HG02840 (cell line): ENCODE results near the gene CRABP1.
A peak's percentile ranks its signal among the peaks of the same experiment; 100 is the strongest.

Source experiments
- ATAC-seq: cut with Tn5 transposase; IDR thresholded peaks from one replicate; pipeline ENCODE4 v1.9.1; 2021; ENCODE audit warnings: mild to moderate bottlenecking, moderate library complexity, moderate number of reproducible peaks; ENCODE audit not compliant: unreplicated experiment, low FRiP score

CRABP1 gene

GRCh38 chr15:78340231-78341056, at the start of gene CRABP1:
Gene CRABP1, plus strand, starts transcription at chr15:78340353. Its CDS starts 76 bp downstream, at chr15:78340429.
- no peak for ATAC-seq

GRCh38 chr15:78291052-78291451, 49.1 kb upstream of the CRABP1 start:
- ATAC-seq = no peak

DNA sequence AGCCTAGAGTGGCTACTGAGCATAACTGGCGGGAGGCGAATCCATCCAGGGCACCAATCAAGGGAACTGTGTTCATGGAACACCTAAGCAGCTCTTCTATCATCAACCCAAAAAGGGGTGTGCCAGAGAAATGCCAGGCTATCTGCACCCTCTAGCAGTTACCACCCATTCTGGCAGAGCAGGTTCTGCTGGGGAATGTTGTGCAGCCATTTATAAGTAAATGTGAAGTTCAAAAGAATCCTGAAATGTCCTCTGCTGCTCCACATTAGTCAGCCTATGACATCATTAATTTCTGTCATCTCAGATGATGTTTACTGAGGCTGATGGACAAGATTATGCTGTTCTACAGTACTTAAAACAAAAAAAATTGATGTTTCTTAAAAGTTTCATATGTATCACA, 48.5 kb upstream of the CRABP1 start:
- ATAC-seq = no peak

DNA sequence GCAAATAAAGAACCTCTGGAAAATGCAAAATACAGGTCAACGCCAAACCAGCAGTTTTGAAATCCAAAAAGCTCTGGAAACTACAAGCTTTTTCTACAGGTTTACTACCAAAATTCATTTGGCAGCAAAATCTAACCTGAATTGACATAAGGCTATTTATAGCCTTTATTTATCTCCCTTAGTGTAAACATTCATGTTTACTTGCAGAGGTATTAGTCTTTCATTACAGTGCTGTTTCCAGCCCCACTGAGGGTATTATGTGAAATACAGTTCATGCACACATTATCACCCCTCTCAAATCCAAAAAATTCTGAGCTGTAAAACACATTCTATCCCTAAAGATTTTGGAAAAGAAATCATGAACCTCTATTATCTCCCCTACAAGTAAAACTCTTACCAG, 47.9 kb upstream of the CRABP1 start:
- ATAC-seq = no peak

DNA sequence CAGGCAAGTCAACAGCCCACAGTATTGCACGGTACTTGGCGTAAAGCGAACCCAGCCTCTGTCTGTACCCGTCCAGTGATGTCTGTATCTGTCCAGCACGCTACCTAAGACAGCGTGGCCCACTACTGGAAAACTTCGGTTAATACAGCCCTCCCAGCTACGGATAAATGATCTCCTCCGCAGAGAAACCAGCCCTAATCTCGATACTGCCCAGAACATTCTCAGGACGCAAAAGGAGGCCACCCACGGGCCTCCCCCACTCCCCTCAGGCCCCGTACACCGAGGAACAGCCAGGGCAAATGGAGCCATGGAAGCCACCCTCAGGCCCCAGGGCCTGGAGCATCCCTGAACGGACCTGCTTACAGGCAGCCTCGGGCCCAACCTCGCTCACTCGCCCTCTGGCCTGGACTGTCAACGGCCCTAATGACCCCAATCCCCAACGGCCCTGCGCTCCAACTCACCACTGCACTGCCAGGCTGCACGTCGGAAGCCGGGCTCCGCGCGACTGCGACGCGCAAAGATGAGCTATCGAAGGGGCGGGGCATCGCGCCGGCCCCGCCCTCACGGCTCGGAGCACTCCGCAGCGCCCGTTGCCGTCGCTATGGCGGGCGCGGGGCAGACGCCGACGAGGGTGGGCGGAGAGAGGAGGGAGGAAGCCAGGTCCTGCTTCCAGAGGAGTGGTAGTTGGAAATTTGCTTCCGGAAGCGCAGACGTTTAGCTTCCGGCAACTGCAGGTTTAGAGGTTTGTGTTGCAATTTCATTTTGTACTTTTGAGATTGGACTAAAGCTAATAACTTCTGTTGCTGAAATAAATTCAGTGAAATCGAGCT, 40.8 kb upstream of the CRABP1 start, which contains the start of gene SKIC8:
SKIC8 (minus strand) TSS at position 509 of the 830 bp plus-strand sequence. CDS start 3,923 bp downstream, outside the sequence.
- peak; percentile 74 for ATAC-seq

DNA sequence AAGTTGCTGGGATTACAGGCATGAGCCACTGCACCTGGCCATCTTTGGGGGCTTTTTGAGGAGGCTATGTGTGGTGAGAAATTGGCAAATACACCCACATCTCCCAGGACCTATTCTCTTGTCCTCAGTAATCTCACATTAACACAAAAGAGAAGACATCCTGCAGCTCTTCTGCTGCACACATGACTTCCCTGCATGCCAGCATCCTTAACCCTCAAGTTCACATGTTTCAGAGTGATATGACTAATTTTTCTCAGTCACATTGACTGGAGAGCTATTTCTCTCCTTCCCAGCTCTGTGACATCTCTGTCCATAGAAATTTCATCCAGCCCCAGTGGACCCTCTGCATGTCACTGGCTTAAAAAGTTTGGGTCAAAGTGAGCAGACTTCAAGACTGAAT, 38.8 kb upstream of the CRABP1 start:
- no peak for ATAC-seq

- ATAC-seq = no peak
These were observed 38.3 kb upstream of the CRABP1 start for GRCh38 chr15:78301828-78302227.

- no peak for ATAC-seq
These were observed 37.4 kb upstream of the CRABP1 start for GRCh38 chr15:78302579-78303312.

- ATAC-seq = no peak
These were observed 35.7 kb upstream of the CRABP1 start for GRCh38 chr15:78304216-78305066.

- no peak for ATAC-seq
These were observed 33.9 kb upstream of the CRABP1 start for GRCh38 chr15:78306176-78306774.

GRCh38 chr15:78307976-78308375, 32.2 kb upstream of the CRABP1 start:
- ATAC-seq = no peak

- ATAC-seq = no peak
These were observed 31.6 kb upstream of the CRABP1 start for GRCh38 chr15:78308422-78309032.

GRCh38 chr15:78311292-78311691, 28.9 kb upstream of the CRABP1 start:
- ATAC-seq = no peak

- ATAC-seq = no peak
These were observed 27.6 kb upstream of the CRABP1 start for GRCh38 chr15:78312536-78312935.

GRCh38 chr15:78312957-78313356, 27.2 kb upstream of the CRABP1 start:
- no peak for ATAC-seq

DNA sequence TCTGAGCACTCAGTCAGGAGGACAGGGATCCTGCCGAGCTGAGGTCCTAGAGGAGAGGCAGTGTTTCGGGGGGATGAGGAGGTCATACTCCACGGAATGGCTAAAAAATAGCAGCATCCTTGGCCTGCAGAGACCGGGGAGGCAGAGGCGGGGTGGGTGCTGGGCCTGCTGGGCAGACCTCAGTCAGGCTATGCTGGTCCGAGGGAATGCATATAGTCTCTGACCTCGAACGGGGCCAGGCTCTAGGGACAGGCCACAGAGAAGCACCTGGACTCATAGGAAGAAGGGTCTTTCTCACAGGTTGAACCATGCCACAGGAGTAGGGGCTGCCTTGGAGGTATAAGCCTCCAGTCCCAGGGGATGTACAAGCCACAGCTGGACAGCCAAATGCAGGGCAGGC, 26.8 kb upstream of the CRABP1 start:
- no peak for ATAC-seq

DNA sequence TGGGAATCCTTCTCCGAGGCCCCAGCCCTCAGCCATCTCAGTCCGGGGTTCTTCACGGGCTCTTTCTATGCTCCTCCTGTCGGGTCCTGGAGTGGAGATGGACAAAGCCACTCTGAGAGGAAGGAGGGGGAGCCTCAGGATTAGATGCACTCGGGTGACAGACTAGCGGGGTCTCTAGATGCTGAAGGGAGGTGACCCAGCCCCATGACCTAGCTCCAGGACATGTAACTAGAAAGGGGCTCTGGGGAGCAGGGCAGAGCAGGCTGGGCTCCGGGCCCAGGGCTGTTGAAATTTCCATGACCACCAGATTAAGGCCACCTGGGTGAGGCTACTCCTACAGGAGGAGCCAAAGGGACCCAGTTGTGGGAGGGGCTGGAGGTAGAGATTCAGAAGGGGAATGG, 26.0 kb upstream of the CRABP1 start:
- ATAC-seq = no peak

GRCh38 chr15:78315686-78316282, 24.4 kb upstream of the CRABP1 start:
- no peak for ATAC-seq
